Placental pericyte (primary cell): Measurements from ENCODE around the gene MRO. TPM values are rescaled to one million over a fixed set of nuclear protein-coding genes. Genes with fewer than 3 reads are reported as not detected.

ENCODE experiments used
- total RNA-seq: library from RNA; depleted of rRNA; stranded (reverse); fragments of >200 nt; gene quantifications from 2 replicates; pipeline ENCODE4 v1.2.3, GENCODE V29; 2012

MRO gene
- not detected in 2 replicates for total RNA-seq

DNA sequence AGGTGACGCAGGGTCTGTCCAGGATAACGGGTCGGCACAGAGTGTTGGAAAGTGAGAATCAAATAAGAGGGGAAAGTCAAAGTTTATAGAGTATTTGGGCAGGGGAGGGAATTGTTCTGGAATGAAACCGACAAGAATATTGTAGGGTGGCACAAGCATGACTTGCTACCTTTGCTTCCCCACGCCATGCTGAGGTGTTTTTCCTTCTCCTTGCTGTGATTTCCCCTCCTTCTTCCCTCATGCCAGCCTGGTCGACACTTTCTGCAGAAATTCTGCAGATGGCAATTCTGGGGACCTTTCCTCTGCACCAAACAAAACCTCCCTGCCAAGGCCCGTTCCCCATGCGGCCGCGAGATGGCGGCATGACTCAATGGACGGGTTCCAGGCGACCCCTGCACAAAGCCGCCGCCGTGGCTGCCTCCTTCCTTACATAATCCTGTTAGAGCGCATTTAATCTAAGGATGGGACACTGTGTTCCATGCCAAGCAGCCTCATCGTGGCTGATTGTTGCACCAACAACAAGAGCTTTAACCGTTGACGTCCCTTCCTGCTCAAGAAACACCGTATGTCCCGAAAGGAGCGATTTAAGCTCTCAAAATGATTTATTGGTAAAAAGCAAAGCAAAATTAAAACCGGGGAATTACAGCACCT, at the start of gene MRO:
TSS of gene MRO (minus strand) at position 289 of the 651 bp plus-strand sequence. CDS start 10,616 bp downstream, outside the sequence.

Other genes with a start within 250 kb of the MRO start
- 51.8 and 57.3 TPM in 2 replicates for gene ME2, start 59.1 kb upstream of the MRO start, total RNA-seq
- 4.2 and 8.7 TPM in 2 replicates for gene ELAC1, start 148.0 kb upstream of the MRO start, total RNA-seq
- 126 and 168 TPM in 2 replicates for gene SMAD4, start 210.2 kb upstream of the MRO start, total RNA-seq